ENCODE results near the gene FAM151B.

FAM151B gene, protein sequence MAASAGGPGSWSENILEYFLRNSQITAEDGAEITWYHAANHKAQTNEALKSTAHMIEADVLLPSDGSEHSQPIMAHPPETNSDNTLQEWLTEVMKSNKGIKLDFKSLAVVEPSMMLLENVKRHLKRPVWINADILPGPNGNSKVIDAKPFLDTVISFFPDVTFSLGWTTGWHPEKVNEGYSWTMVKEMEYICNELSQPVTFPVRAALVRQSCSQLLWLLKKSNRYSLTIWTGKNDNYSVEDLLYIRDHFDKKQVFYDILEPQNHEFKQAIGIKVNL

GRCh38 chr5:80487829-80488721 is at the start of gene FAM151B:
Gene FAM151B (plus strand): TSS chr5:80488100. CDS start chr5:80488124, 24 bp downstream.
- no peak for TF ChIP-seq CTCF (IDR thresholded peaks at IDR 0.05; ENCODE audit: insufficient read depth, low read length, poor library complexity, severe bottlenecking)
- Histone ChIP-seq H3K27me3 (replicated peaks; ENCODE audit: control insufficient read depth, insufficient read depth, low read length) (no peaks in the 10 kb centered on the region), H3K36me3 (ENCODE audit: control insufficient read depth, insufficient read depth, low read length) (no peaks in the 10 kb centered on the region), H3K4me3 (replicated peaks; ENCODE audit: low read depth, low read length) (peak within 1 kb of the TSS; percentile 59)
- DNase-seq (ENCODE audit: extremely low read depth, insufficient read length), result peak; percentile 91

DNA sequence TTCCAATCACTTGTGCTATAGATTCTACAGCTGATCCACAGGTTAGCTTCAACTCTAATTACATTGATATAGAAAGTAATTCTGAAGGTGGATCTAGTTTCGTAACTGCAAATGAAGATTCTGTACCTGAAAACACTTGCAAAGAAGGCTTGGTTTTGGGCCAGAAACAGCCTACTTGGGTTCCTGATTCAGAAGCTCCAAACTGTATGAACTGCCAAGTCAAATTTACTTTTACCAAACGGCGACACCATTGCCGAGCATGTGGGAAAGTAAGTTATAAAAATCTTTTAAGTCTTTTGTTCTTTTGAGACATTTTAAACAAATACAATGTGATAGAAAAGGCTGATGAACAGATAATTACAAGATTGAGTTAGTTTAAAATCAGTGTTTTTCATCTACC is 49.2 kb upstream of the FAM151B start:
- DNase-seq (ENCODE audit: extremely low read depth, insufficient read length), result no peak
- Histone ChIP-seq H3K27me3 (replicated peaks; ENCODE audit: control insufficient read depth, insufficient read depth, low read length) (no peaks in the 10 kb centered on the region), H3K4me3 (replicated peaks; ENCODE audit: low read depth, low read length) (no peak overlapping the region), H3K36me3 (ENCODE audit: control insufficient read depth, insufficient read depth, low read length) (no peaks in the 10 kb centered on the region; the same call in 1 of the 2 replicates)
- TF ChIP-seq CTCF (IDR thresholded peaks at IDR 0.05; ENCODE audit: insufficient read depth, low read length, poor library complexity, severe bottlenecking), result no peak

DNA sequence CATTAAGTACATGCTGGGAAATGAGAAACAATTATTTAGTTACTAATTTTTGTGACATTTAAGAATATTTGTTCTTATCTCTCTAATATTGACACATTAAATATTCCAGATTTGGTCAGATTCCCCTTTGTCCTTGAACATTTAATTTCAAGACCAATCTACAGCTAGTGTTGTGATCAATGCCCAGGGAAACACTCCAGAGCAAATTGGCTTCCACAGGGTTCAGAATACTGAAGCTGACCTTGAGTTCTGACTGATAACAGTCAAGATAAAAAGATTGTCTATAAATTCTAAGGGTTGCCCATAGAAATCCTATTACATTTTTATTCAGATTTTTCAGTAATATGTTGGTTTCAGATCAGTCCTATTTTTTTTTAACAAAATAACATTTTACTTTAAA is 48.7 kb upstream of the FAM151B start:
- DNase-seq (ENCODE audit: extremely low read depth, insufficient read length), result no peak
- Histone ChIP-seq H3K27me3 (replicated peaks; ENCODE audit: control insufficient read depth, insufficient read depth, low read length) (no peaks in the 10 kb centered on the region), H3K36me3 (ENCODE audit: control insufficient read depth, insufficient read depth, low read length) (no peaks in the 10 kb centered on the region; the same call in 1 of the 2 replicates), H3K4me3 (replicated peaks; ENCODE audit: low read depth, low read length) (no peak overlapping the region)
- no peak for TF ChIP-seq CTCF (IDR thresholded peaks at IDR 0.05; ENCODE audit: insufficient read depth, low read length, poor library complexity, severe bottlenecking)

DNA sequence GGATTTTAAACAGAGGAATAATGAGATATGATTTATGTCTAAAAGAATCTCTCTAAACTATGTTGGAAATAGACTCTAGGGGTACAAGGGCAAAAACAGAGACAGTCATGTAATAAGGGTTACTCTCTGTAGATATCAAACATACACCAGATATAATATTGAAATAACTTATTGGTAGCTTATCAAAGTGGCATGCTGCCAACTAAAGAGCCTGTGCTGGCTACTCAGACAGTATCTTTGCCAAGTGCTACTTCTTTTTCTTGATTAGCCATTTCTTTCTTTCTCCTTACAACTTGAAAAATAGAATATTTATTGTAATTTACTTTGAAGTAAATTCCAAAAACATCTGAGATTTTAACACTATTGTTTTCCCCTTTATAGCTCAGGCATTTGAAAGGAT is 45.2 kb upstream of the FAM151B start:
- Histone ChIP-seq H3K36me3 (ENCODE audit: control insufficient read depth, insufficient read depth, low read length) (no peaks in the 10 kb centered on the region; the same call in 1 of the 2 replicates), H3K27me3 (replicated peaks; ENCODE audit: control insufficient read depth, insufficient read depth, low read length) (no peaks in the 10 kb centered on the region), H3K4me3 (replicated peaks; ENCODE audit: low read depth, low read length) (no peak overlapping the region)
- no peak for TF ChIP-seq CTCF (IDR thresholded peaks at IDR 0.05; ENCODE audit: insufficient read depth, low read length, poor library complexity, severe bottlenecking)
- DNase-seq (ENCODE audit: extremely low read depth, insufficient read length), result no peak

- no peak for TF ChIP-seq CTCF (IDR thresholded peaks at IDR 0.05; ENCODE audit: insufficient read depth, low read length, poor library complexity, severe bottlenecking)
- DNase-seq (ENCODE audit: extremely low read depth, insufficient read length), result no peak
- no peak overlapping the region for H3K4me3 ChIP-seq (replicated peaks; ENCODE audit: low read depth, low read length)
- H3K27me3 ChIP-seq (replicated peaks; ENCODE audit: control insufficient read depth, insufficient read depth, low read length), result no peaks in the 10 kb centered on the region
- no peaks in the 10 kb centered on the region for H3K36me3 ChIP-seq (ENCODE audit: control insufficient read depth, insufficient read depth, low read length)
Observed at GRCh38 chr5:80453366-80453765, 34.5 kb upstream of the FAM151B start.

Measured in GM06990 (cell line).